GM21367 (cell line): Measurements from ENCODE around the gene ITGB5.

Experiments used
- ATAC-seq: cut with Tn5 transposase; IDR thresholded peaks from one replicate; pipeline ENCODE4 v1.9.1; 2021; ENCODE audit not compliant: unreplicated experiment

The ITGB5 gene

DNA sequence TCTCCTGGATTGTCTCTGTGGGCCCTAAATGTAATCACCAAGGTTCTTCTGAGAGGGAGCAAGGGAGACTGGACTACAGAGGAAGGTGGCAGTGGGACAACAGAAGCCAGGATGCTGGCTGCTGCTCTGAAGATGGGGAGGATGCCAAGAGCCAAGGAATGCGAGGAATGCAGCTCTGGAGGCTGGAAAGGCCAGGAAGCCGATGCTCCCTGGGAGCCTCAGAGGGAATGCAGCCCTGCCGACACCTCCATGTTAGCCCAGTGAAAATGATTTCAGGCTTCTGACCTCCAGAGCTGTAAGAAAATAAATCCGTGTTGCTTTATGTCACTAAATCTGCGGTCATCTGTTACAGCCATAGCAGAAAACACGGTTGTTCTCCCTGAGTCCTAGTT lies 112.8 kb downstream of the ITGB5 start:
- ATAC-seq, result no peak

GRCh38 chr3:124773351-124774326 lies 113.5 kb downstream of the ITGB5 start:
- ATAC-seq, result no peak

DNA sequence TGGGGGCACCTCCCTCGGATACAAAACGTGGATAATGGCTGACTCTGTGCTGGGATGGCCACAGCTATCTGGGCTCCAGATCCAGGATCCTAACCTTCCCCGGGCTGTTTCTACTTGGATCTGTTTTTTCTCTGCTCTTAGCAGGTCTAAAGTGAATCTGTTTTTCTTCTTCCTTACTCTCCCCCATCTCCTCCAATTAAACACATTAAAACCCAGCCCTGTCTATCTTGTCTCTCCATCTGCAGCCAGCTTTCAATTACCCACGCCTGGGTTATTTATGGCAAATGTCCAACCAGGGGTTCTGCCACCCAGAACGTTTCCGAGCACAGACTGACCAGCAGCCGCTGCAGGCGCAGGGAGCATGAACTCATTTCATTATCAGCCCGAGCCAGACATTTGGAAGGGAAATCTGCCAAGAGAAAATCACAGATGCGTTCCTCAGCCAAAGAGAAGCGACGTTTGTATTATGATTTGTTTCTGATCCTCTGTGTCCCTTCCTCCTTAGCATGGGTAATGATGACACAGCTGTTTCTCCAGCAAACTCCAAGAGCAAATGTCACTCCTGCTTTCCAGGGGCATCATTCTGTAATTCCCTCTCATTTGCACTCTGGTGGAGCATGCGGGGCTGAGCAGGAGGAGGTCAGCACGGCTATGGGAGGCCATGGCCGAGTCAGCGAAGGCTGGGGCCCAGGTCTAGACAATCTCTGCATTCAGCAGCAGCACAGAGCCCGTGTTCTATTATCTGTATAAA lies 114.9 kb downstream of the ITGB5 start:
- no peak for ATAC-seq

DNA sequence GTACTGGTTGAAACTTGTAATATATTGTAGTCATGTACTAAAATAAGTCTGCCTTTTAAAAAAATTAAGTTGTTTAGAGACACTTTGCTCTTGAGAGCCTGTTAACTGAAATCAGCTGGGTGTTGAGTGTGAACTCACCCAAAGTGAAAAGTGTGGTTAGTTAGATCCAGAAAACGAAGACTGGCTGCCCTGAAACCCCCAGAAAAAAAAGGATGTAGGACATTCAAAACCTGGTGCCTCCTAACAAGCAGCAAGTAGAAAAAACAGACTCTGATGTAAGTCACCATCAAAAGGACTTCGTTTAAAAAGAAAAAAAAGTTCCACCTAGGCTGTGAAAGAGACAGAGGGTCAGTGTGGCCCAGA lies 116.1 kb downstream of the ITGB5 start:
- ATAC-seq, result no peak

DNA sequence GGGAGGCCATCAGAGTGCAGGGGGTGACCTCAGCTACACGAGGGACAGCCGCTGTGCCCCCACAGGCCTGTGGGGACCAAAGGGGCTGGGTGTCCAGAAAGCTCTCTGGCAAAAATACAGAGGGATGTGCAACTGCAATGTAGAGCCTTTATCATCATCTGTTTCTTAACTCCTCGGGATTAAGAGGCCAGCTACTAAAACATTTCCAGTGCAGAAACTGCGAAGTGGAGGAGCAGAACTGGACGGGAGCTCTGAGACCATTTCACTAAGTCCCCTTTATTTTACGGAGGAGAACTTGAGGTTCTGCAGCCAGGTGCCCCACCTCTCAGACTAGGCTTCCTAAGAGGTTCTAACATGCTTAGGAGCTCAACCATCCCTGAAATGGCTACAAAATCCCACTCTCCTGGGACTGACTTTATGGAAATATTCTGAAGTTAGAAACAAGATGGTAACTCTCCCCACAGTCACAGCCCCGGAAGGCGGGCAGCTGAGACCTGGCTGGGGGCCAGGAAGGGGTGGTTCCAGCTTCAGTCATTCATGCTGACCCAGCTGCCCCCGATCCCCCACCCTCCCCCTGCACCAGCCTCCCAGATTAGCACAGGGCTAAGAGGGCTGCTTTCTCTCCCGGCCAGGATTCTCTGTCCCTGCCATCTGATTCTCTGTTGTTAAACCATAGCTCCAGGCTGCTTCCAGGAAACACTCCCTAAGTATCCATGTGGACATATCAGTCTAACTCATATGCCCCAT lies 116.7 kb downstream of the ITGB5 start:
- no peak for ATAC-seq

- ATAC-seq, result no peak
Measured at GRCh38 chr3:124769462-124769861, 117.7 kb downstream of the ITGB5 start.

- no peak for ATAC-seq
Measured at GRCh38 chr3:124768812-124769211, 118.4 kb downstream of the ITGB5 start.

- ATAC-seq, result no peak
Measured at GRCh38 chr3:124767691-124768090, 119.5 kb downstream of the ITGB5 start.

GRCh38 chr3:124767264-124767663 lies 119.9 kb downstream of the ITGB5 start:
- ATAC-seq, result no peak

- no peak for ATAC-seq
Measured at GRCh38 chr3:124766113-124767095, 120.8 kb downstream of the ITGB5 start.

DNA sequence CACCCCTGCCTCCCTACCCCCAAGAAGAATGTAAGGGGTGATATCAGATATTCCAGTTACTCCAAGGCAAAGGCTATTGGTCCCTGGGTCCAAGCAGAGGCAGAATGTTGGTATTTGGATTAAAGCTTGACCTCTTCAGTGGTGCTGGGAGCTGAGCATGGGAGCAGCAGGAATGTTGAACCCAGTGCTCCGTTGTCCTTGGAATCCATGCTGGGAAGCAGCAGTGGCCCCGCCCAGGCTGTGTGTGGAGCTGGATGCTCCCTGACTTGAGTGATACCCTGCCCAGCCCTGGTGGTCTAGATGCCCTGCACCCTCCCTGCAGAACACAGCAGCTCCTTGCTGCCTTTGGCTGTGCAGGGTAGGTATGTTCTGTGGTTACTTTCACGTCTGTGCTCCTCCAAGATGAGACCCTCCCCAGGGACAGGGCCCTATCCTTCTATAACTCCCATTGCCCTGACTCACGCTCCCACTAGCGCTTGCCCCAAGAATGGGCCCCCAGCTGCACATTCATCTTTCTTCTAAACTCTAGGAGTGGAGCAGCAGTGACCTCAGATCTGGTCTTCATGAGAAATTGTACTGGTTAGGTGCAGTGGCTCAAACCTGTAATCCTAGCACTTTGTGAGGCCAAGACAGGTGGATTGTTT lies 121.8 kb downstream of the ITGB5 start:
- no peak for ATAC-seq

DNA sequence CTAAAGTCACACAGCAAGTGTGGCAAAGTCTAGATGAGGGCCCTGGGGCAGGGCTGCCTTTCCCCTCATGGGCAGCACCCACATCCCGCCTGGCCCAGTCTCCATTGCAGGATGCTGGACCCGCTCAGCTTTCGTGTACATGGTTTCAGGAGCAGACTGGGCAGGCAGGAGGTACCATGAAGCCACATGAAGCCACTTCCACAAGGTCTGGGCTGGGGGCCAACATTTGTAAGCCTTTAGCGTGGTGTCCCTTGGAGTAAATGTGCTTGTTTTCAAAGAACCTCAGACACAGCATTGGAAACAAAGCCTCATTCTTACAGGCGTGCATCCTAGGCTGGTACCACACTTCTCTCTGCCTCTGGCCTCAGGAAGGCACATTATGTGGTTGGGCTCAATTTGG lies 122.4 kb downstream of the ITGB5 start:
- no peak for ATAC-seq

GRCh38 chr3:124763644-124764358 lies 123.4 kb downstream of the ITGB5 start:
- no peak for ATAC-seq

DNA sequence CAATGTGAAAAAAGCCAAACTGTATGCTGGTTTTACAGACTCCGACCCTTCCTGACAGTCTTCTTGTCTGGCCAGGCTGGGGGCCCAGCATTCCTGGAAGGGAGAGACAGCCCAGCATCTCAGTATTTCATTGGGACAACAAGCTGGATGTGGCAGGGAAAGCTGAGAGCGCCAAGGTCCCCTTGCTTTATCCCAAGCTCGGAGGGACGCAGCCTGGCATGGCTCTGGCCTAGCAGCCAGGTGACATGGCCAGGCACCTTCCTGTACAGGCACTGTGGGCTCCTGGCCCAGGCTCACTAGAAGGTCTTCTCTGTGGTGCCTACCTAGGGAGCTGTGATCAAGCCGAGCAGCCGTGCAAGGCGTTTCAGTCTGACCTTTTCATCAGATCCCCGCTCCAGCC lies 124.0 kb downstream of the ITGB5 start:
- ATAC-seq, result no peak

DNA sequence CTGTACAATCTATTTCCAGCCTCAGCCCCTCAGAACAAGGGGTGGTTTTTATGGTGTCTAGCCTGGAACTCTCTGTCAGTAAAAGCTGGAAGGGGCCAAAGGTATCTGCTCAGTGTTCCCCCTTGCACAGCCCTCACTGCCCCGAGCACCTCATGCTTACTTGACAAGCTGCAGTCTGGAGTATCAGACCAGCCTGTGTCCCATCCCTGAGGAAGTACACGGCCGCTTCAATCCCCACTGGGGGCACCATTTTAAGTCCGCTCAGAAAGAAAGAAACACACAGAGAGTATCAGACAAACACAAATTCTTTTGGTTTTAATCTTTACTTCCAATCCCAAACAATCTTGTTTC lies 124.5 kb downstream of the ITGB5 start:
- no peak for ATAC-seq

DNA sequence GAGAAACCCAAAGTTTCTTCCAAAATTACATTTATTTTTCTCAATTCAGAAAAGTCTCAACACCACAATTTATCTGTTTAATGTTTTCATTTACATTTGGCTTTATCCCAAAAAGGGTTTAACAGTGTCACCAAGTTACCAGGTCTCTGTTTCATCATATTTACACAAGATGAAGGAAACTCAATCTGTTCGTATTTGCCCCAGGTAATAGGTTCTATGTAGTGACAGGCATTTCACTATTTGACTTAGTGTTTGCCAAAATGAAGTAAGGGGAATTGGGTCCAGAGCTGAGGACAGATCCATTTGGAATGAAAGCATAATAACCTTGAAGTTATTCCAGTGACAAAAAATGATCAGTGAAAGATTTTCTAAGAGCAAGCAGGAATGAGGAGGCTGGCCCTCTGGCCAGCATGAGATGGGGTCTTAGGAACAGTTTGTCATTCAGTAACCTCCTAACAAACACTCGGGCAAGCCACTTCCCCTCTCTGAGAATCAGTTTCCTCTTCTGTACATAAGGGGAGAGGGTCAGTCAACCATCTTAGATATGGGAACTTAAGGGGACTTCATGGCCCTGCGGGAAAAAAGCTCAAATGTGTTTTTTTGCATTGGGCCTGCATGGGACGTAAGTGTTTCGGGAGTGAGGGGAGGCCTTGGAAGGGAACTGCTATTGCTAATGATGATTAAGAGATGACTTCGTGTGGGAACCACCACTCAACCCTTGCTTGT lies 125.1 kb downstream of the ITGB5 start:
- ATAC-seq, result no peak

DNA sequence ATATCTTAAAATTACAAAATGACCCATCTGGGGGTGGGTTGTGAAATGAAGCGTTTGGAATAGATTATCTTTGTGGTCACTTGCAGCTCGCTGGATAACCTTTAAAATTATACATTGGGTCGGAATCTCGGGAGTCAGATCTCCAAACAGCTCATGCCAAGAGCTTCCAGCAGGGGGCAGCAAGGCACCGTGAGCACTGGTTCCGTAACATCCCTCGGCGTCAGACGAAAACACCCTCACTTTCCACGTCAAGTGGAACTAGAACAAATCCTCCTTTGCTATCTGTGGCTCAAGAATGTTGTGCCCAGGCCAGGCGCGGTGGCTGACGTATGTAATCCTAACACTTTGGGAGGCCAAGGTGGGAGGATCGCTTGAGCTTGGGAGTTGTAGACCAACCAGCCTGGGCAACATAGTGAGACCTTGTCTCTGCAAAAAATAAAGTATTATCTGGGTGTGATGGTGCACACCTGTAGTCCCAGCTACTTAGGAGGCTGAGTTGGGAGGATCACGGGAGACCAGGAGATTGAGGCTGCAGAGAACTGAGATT lies 125.8 kb downstream of the ITGB5 start:
- ATAC-seq, result no peak

GRCh38 chr3:124760601-124761000 lies 126.6 kb downstream of the ITGB5 start:
- ATAC-seq, result no peak
